GM12872 (cell line): ENCODE data around the gene FLT3.

Experiments
- CTCF ChIP-seq: IDR thresholded peaks from 3 replicates; pipeline ENCODE4 v1.5.1; 2011; ENCODE audit warnings: low read depth, mild to moderate bottlenecking, low read length, moderate library complexity; ENCODE audit not compliant: insufficient read depth

FLT3 gene

GRCh38 chr13:28117689-28118377, 17.5 kb upstream of the FLT3 start:
- no peak for TF ChIP-seq CTCF

- TF ChIP-seq CTCF = no peak
Measured at GRCh38 chr13:28116736-28117135, 16.4 kb upstream of the FLT3 start.

- TF ChIP-seq CTCF = no peak
Measured at GRCh38 chr13:28110414-28110813, 10.0 kb upstream of the FLT3 start.

- no peak for TF ChIP-seq CTCF
Measured at GRCh38 chr13:28106976-28107375, 6.6 kb upstream of the FLT3 start.

- no peak for TF ChIP-seq CTCF
Measured at GRCh38 chr13:28099396-28100149, 803 bp downstream of the FLT3 start.

- no peak for TF ChIP-seq CTCF
Measured at GRCh38 chr13:28097503-28097902, 2.9 kb downstream of the FLT3 start.

- TF ChIP-seq CTCF = no peak
Measured at GRCh38 chr13:28094306-28094705, 6.1 kb downstream of the FLT3 start.
